Transverse colon (tissue), 4 donors: ENCODE results near the gene TRIM68.

Experiments
- EP300 ChIP-seq: sonication (generic); formaldehyde crosslinking; IDR thresholded peaks from one replicate; pipeline ENCODE4 v1.6.1; 2017; ENCODE audit warnings: antibody characterized with exemption, low read depth
- POLR2A ChIP-seq: fragments of 450-650 bp; IDR thresholded peaks from one replicate; pipeline ENCODE4 v1.6.1; 2016; ENCODE audit warnings: antibody characterized with exemption, mild to moderate bottlenecking, moderate library complexity
- POLR2AphosphoS5 ChIP-seq, 3 donors: sonication (generic); formaldehyde crosslinking; IDR thresholded peaks; one replicate each; pipeline ENCODE4 v1.6.1; 2016; ENCODE audit warnings: antibody characterized with exemption in 3 of 3
- TF ChIP-seq, protein P1 (sequence below), 5 experiments: fragments of 200-600 bp in 3 of 5; fragments of 450-650 bp in 2 of 5; sonication (generic) in 3 of 5; IDR thresholded peaks; 1 replicate in 2 of 5; 2 replicates in 3 of 5; pipeline ENCODE4 v1.5.1; 2016 to 2017; ENCODE audit warnings: antibody characterized with exemption in 5 of 5, inconsistent platforms in 3 of 5, mild to moderate bottlenecking in 2 of 5, moderate library complexity in 1 of 5

DNA sequence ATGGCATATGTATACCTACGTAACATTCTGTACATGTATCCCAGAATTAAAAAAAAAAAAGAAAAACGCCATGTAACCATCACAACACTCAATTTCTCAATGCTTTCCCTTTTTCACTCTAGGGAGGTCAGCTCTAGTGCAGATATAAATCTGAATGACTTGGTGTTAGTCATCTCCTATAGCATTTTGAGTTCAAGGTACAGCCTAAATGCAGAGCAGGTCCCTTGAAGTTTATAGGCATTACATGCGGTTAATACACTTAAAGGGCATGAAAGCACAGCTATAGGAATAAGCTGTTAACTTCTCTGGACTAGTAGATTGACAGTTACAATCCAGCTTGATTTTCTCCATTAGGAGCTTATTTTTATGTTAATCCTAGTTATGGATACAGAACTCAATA is 42.7 kb downstream of the TRIM68 start:
- TF ChIP-seq, protein P1, sequence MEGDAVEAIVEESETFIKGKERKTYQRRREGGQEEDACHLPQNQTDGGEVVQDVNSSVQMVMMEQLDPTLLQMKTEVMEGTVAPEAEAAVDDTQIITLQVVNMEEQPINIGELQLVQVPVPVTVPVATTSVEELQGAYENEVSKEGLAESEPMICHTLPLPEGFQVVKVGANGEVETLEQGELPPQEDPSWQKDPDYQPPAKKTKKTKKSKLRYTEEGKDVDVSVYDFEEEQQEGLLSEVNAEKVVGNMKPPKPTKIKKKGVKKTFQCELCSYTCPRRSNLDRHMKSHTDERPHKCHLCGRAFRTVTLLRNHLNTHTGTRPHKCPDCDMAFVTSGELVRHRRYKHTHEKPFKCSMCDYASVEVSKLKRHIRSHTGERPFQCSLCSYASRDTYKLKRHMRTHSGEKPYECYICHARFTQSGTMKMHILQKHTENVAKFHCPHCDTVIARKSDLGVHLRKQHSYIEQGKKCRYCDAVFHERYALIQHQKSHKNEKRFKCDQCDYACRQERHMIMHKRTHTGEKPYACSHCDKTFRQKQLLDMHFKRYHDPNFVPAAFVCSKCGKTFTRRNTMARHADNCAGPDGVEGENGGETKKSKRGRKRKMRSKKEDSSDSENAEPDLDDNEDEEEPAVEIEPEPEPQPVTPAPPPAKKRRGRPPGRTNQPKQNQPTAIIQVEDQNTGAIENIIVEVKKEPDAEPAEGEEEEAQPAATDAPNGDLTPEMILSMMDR (IDR thresholded peaks at IDR 0.05): no peak
- TF ChIP-seq EP300: no peak
- TF ChIP-seq POLR2A: no peak
- TF ChIP-seq POLR2AphosphoS5 (IDR thresholded peaks at IDR 0.05): no peak
